ENCODE measurements around the gene MNX1.

- no peak for TF ChIP-seq CTCF (IDR thresholded peaks at IDR 0.05)
- TF ChIP-seq POLR2A (IDR thresholded peaks at IDR 0.05): no peak
Measured at GRCh38 chr7:156963472-156963871, 47.0 kb downstream of the MNX1 start.
